Activated CD4-positive, alpha-beta T cell treated with anti-CD3 and anti-CD28 coated beads, Interleukin-2, amount 50 U/mL, for 48 hours (primary cell): Measurements from ENCODE around the gene P2RY12.
A peak's percentile ranks its signal among the peaks of the same experiment; 100 is the strongest.

Experiments used
- DNase-seq, 2 experiments: peaks; one replicate each; pipeline ENCODE4 v3.0.0-alpha.2; 2020

Gene P2RY12

GRCh38 chr3:151305060-151305774 lies 79.3 kb downstream of the P2RY12 start:
- DNase-seq: peak; percentile 38 to 52

- no peak for DNase-seq
Observed at GRCh38 chr3:151303751-151304150, 80.8 kb downstream of the P2RY12 start.

- DNase-seq: no peak
Observed at GRCh38 chr3:151301787-151302186, 82.8 kb downstream of the P2RY12 start.

- no peak for DNase-seq
Observed at GRCh38 chr3:151300539-151300938, 84.0 kb downstream of the P2RY12 start.

GRCh38 chr3:151299006-151299405 lies 85.5 kb downstream of the P2RY12 start:
- DNase-seq: no peak

GRCh38 chr3:151297429-151297828 lies 87.1 kb downstream of the P2RY12 start:
- DNase-seq: no peak

GRCh38 chr3:151296226-151296625 lies 88.3 kb downstream of the P2RY12 start:
- DNase-seq: no peak

GRCh38 chr3:151293127-151293526 lies 91.4 kb downstream of the P2RY12 start:
- no peak for DNase-seq

- DNase-seq: no peak
Observed at GRCh38 chr3:151290673-151291072, 93.9 kb downstream of the P2RY12 start.

- no peak for DNase-seq
Observed at GRCh38 chr3:151289445-151289844, 95.1 kb downstream of the P2RY12 start.
